COLO668 (cell line): ENCODE measurements around the gene OCSTAMP.

Experiments used
- DNase-seq: peaks from one replicate; lab custom pipeline; 2025; ENCODE audit not compliant: unreplicated experiment; lab: John Stamatoyannopoulos, UW

OCSTAMP gene

GRCh38 chr20:46554828-46555227 lies 4.4 kb upstream of the OCSTAMP start:
- DNase-seq: no peak

- no peak for DNase-seq
These were observed 3.5 kb upstream of the OCSTAMP start for GRCh38 chr20:46553926-46554325.

GRCh38 chr20:46552460-46553420 lies 2.3 kb upstream of the OCSTAMP start:
- no peak for DNase-seq

GRCh38 chr20:46551522-46552381 lies 1.3 kb upstream of the OCSTAMP start:
- no peak for DNase-seq

GRCh38 chr20:46549188-46549972 lies 1.1 kb downstream of the OCSTAMP start:
- DNase-seq: no peak

GRCh38 chr20:46548688-46549087 lies 1.8 kb downstream of the OCSTAMP start:
- no peak for DNase-seq

- DNase-seq: no peak
These were observed 2.5 kb downstream of the OCSTAMP start for GRCh38 chr20:46547995-46548394.

GRCh38 chr20:46546936-46547335 lies 3.5 kb downstream of the OCSTAMP start:
- no peak for DNase-seq

GRCh38 chr20:46546298-46546697 lies 4.2 kb downstream of the OCSTAMP start:
- no peak for DNase-seq

GRCh38 chr20:46545827-46546138 lies 4.7 kb downstream of the OCSTAMP start:
- DNase-seq: no peak

- DNase-seq: peak; percentile 12
These were observed 5.2 kb downstream of the OCSTAMP start for GRCh38 chr20:46545077-46545826.

GRCh38 chr20:46544576-46544975 lies 5.9 kb downstream of the OCSTAMP start:
- DNase-seq: no peak

- DNase-seq: no peak
These were observed 6.5 kb downstream of the OCSTAMP start for GRCh38 chr20:46543959-46544358.

GRCh38 chr20:46543033-46543432 lies 7.4 kb downstream of the OCSTAMP start:
- no peak for DNase-seq

- no peak for DNase-seq
These were observed 9.1 kb downstream of the OCSTAMP start for GRCh38 chr20:46541229-46541935.

- DNase-seq: no peak
These were observed 11.3 kb downstream of the OCSTAMP start for GRCh38 chr20:46539113-46539512.

- DNase-seq: no peak
These were observed 19.8 kb downstream of the OCSTAMP start for GRCh38 chr20:46530640-46531039.

- DNase-seq: no peak
These were observed 26.6 kb downstream of the OCSTAMP start for GRCh38 chr20:46523696-46524328.

GRCh38 chr20:46523108-46523507 lies 27.3 kb downstream of the OCSTAMP start:
- no peak for DNase-seq
